GM18907 (cell line): ENCODE measurements around the gene FRAS1.
"Not testable (repeated sequence)": the region's sequence is repeated elsewhere in the genome, so short reads cannot be mapped to it uniquely, and the experiment has no call there.

Experiments used
- ATAC-seq: cut with Tn5 transposase; IDR thresholded peaks from one replicate; pipeline ENCODE4 v1.9.1; 2021; ENCODE audit warnings: mild to moderate bottlenecking, moderate library complexity; ENCODE audit not compliant: unreplicated experiment

FRAS1 gene

GRCh38 chr4:78162342-78162741 is 105.2 kb downstream of the FRAS1 start:
- no peak for ATAC-seq

DNA sequence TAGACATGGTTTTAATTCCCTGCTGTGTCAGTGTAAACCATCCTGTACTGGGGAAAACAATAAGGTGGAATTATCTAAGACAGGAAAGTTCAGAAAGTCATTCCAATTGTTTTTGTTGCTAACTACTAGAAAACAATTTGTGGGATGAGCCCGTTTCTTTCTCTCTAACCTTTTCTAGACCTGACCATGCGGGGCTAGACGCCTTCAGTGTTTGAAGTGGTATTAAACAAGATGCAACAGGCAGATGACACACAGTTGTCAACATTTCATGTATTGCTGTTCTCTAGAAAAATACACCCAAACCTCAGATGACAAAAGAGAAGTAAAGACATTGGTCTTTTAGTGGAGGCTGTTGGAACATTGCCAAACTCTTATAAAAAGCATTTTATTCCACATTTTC is 105.7 kb downstream of the FRAS1 start:
- ATAC-seq, result no peak

- no peak for ATAC-seq
These were observed 108.6 kb downstream of the FRAS1 start for GRCh38 chr4:78165758-78166157.

DNA sequence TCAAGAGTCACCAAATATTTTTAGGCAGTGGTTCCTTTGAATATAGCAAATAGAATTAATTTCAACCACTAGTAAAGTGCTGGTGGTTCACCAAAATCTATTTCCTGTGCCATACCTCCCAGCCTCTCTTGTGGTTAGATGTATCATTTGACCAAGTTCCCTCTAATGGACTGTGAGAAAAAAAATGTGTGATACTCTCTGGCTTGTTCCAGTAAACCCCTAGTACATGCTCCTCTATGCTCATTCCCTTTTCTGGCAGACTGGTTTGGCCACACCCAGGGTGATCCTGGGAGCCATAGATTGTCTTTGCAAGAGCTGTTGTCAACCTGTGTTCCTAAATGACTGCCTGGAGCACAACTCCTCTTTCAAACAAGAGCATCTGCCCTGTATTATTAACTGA is 109.5 kb downstream of the FRAS1 start:
- ATAC-seq, result no peak

DNA sequence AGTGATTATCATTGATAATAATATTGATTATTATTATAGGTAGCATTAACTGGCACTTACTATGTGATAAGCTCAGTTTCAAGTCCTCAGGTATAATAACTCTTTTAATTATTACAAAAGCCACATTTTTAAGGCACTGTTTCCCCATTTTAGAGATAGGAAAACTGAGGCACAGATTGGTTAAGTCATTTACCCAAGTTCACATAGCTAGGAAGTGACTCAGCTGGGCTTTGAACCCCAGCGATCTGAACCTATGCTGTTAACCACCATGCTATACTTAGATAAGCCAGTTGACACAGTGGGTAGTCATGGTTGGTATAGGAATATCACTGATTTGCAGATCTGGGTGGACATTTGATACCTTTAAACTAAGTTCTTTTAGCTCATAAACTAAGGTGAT is 110.4 kb downstream of the FRAS1 start:
- ATAC-seq, result no peak

GRCh38 chr4:78168029-78168428 is 110.9 kb downstream of the FRAS1 start:
- ATAC-seq, result no peak

GRCh38 chr4:78169728-78170127 is 112.6 kb downstream of the FRAS1 start:
- ATAC-seq, result no peak

- ATAC-seq, result no peak
These were observed 114.4 kb downstream of the FRAS1 start for GRCh38 chr4:78171482-78171881.

GRCh38 chr4:78174891-78175290 is 117.8 kb downstream of the FRAS1 start:
- ATAC-seq, result no peak

- no peak for ATAC-seq
These were observed 122.1 kb downstream of the FRAS1 start for GRCh38 chr4:78179196-78179595.

GRCh38 chr4:78181681-78182234 is 124.6 kb downstream of the FRAS1 start:
- ATAC-seq, result not testable (repeated sequence)

GRCh38 chr4:78184584-78184983 is 127.5 kb downstream of the FRAS1 start:
- no peak for ATAC-seq

DNA sequence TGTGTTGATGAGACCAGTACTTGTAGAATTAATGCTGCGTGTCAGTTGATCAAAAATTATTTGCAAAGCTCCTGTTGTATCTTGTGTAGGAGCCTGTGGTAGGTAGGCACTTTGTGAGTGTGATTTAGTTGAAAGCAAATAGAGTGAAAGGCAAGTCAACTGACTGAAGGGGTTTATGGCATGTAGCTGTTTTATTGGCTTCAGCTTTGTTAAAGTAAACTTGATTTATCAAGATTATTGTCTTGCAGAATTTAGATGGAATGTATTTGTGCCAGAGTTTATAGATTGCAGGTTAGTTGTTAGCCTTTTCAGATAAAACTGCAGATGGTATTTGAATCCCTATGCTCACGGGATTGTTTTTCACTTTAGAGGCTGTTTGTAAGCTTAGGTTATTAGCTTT is 128.0 kb downstream of the FRAS1 start:
- no peak for ATAC-seq

DNA sequence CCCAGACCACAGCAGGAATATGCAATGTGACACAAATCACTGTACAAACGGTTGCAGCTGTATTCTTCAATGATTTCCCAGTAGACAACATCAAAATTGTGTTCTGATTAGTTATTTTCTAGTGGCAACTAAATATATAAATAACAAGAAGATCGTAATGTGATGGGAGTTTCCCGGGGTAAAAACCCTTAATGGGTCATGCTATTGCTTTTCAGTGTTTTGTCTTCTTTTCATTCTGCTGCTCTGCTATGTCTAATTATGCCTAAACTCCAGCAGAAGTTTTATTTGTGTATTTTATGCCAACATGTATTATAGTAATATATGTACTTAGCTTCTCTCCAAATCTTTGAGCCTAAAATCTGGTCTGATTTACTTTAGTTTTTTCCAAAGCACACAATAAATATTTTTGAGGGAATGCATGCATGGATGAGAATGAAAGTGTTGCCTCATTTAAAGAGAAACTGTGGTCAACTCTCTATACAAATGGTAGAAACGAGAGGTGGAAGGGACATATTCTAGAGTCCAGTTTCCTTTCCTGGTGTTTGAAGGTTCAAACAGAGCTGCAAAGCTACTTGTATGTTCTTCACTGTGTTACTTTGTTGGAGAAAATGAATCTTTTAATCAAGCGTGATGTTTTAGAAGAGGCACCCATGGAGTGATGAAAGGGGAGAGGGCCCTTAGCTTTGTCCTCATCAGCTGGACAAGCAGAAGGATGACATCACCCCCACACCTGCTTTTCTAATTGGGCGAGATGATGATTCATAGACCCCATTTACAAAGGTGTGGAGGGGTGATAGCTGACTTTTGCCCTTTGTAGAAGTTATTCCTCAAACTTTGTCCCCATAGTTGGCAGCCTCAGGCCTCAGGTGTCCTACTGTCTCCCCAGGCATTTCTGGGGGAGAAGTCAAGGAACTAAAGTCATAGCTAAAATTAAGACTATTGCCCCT is 129.7 kb downstream of the FRAS1 start:
- peak; percentile 42 for ATAC-seq

DNA sequence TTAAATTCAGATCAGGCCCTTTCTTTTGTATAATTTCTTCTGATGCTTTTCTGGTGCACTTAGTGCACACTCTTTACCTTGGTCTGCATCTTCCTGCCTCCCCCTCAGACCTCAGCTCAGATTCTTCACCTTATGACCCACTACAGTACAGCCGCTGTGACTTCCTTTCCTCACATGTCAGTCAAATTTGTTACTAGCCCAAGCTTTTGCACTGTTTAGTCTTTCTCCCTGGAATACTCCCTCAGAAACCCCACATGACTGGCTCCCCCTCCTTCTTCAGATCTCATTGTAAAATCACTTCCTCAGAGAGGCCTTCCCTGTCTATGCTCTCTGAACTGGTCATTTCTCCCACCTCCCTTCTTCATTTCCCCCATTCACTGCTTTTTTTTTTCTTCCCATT is 132.9 kb downstream of the FRAS1 start:
- ATAC-seq, result no peak

DNA sequence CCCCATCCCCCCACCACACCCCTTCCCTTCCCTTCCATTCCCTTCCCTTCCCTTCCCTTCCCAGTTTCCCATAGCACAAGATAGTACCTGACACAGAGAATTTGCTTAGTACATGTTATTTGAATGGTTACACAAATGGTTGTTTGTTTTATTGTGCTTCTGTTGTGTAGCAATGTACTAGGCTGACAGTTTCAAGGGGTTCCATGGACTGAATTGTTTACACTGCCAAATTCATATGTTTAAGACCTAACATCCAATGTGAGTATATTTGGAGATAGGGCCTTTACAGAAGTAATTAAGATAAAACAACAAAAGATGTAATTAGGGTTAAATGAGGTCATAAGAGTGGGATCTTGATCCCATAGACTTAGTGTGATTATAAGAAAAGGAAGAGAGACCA is 133.5 kb downstream of the FRAS1 start:
- no peak for ATAC-seq

DNA sequence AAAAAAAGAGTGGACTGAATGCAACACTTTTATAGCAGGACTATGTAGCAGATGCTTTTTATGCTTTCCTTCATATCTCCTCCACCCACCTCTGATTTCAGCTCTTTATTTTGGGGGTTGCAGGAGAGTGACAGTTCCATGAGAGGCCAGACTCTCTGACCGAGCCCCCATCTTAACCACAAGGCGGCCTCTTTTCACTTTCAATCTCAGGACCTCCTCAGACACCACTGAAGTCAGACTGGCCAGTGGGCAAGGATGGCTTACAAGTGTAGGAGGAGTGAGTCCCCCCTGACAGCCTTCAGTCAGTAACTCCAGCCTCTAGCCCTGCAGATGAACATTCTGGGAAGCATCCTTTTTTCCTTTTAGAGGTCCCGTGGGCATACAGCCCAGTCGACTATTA is 140.8 kb downstream of the FRAS1 start:
- ATAC-seq, result no peak

DNA sequence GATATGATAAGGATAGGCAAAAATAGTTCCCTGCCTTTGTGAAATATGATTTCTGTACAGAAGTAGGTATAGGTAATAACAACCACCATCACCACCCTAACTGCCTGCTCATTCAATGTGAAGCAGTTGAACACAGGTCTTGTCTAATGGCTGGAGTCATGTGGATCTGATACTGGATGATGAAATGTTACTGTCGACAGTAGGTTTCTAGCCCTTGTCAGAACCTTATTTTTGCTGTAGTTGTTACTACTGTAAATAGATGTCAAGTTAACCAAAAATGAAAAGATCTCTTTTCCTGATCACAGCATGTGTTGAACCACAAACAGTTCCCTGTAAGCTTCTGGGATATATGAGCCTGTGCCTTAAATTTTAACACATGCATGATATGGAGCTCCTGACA is 142.9 kb downstream of the FRAS1 start:
- ATAC-seq, result no peak

GRCh38 chr4:78200949-78201348 is 143.8 kb downstream of the FRAS1 start:
- no peak for ATAC-seq

DNA sequence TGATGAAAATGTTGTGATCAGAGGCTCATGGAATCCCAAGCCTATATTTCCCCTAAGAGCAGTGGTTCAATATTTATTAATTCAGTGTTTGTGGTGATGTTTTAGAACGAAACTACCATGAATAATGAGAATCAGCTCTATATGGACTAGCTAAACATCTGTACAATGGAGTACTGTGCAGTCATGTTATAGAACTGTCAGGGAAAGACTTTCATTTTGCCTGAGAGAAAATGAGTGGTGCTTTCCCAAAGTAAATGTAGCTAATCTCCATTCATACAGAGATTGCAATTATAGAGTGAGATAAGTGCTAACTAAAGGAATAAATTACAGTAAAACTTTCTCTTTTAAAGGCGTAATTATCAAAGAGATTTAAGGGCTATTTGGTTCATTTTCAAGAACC is 147.1 kb downstream of the FRAS1 start:
- no peak for ATAC-seq

GRCh38 chr4:78205591-78205990 is 148.5 kb downstream of the FRAS1 start:
- no peak for ATAC-seq

DNA sequence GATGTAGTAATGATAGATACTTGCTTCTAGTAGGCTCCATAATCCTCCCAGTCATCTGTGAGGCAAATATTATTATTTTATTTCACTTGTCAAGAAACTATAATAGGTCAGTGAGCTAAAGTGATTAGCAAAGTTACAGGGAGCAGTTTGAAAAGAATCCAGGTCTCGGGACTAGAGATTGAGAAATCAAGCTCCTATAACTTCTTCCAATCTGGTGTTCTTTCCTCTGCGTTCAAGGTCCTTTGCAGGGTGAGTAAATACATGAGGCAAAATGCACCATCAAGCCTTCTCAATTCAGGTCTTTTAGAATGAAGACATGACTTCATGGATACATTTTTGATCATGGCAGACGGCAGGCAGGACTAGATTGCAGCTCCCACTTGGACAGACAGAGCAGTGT is 150.4 kb downstream of the FRAS1 start:
- no peak for ATAC-seq

- ATAC-seq, result no peak
These were observed 150.8 kb downstream of the FRAS1 start for GRCh38 chr4:78207951-78208350.
